Skeletal muscle tissue (tissue), 4 donors: Measurements from ENCODE around the gene EPHA8. TPM values are rescaled to one million over a fixed set of nuclear protein-coding genes. Genes with fewer than 3 reads are reported as not detected.

Source experiments
- H3K27ac ChIP-seq: one replicate; pipeline ENCODE4 v1.7.0; 2013; ENCODE audit warnings: mild to moderate bottlenecking, low read depth, low read length, inconsistent platforms
- H3K27me3 ChIP-seq, 3 donors: one replicate each; pipeline ENCODE4 v1.7.0; 2013; ENCODE audit warnings: low read length in 3 of 3; ENCODE audit not compliant: control insufficient read depth in 3 of 3, insufficient read depth in 3 of 3
- H3K36me3 ChIP-seq, 3 donors: one replicate each; pipeline ENCODE4 v1.7.0; 2013; ENCODE audit warnings: low read length in 3 of 3; ENCODE audit not compliant: control insufficient read depth in 3 of 3, insufficient read depth in 3 of 3
- H3K4me1 ChIP-seq, 3 donors: one replicate each; pipeline ENCODE4 v1.7.0; 2013; ENCODE audit warnings: low read length in 3 of 3, mild to moderate bottlenecking in 3 of 3; ENCODE audit not compliant: control insufficient read depth in 3 of 3, insufficient read depth in 3 of 3
- H3K4me3 ChIP-seq, 3 donors: one replicate each; pipeline ENCODE4 v1.7.0; 2013; ENCODE audit warnings: low read length in 3 of 3
- H3K9ac ChIP-seq, 3 donors: one replicate each; pipeline ENCODE4 v1.7.0; 2013; ENCODE audit warnings: low read length in 3 of 3, mild to moderate bottlenecking in 3 of 3, moderate library complexity in 2 of 3, low read depth in 1 of 3
- H3K9me3 ChIP-seq, 3 donors: one replicate each; pipeline ENCODE4 v1.7.0; 2013; ENCODE audit warnings: low read length in 3 of 3; ENCODE audit not compliant: control insufficient read depth in 3 of 3
- total RNA-seq: library from RNA; depleted of rRNA; stranded (reverse); fragments of >200 nt; gene quantifications from one replicate; pipeline ENCODE4 v1.2.3, GENCODE V29; 2014
- donor health status: Osteomylitis.

The EPHA8 gene
- total RNA-seq, 1 donor from 2014 or later: not detected

DNA sequence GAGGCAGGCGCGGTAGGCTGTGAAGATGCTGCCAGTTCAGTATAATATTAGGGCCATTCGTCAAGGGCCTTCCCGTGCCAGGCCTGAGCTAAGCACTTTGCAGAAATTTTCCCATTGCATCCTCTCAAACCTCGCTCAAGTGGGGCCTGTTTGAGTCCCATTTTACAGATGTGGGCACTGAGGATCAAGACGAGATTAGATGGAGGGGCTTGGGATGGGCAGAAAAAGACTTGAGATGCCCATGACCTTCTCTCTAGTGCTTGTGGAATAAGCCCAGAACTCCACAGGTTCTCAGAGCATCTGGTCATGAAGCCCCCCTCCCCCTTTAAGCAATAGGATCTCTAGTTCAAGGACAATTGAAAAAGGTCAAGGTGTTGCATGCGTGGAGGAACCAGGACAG lies 9.9 kb downstream of the EPHA8 start:
- Histone ChIP-seq H3K9me3 (no peaks in the 10 kb centered on the region), H3K9ac (no peak overlapping the region), H3K4me3 (no peak overlapping the region), H3K27me3 (peaks cover 58 to 62% (median 58%) of the 10 kb centered on the region in 3 donors), H3K4me1 (no peaks in the 10 kb centered on the region), H3K36me3 (no peaks in the 10 kb centered on the region), H3K27ac (no peak overlapping the region)

- Histone ChIP-seq H3K4me1 (no peaks in the 10 kb centered on the region), H3K9me3 (no peaks in the 10 kb centered on the region), H3K4me3 (no peak overlapping the region), H3K27me3 (peaks cover 43 to 47% (median 47%) of the 10 kb centered on the region in 3 donors), H3K9ac (no peak overlapping the region), H3K27ac (no peak overlapping the region), H3K36me3 (no peaks in the 10 kb centered on the region)
Observed at GRCh38 chr1:22575532-22576149, 12.4 kb downstream of the EPHA8 start.

DNA sequence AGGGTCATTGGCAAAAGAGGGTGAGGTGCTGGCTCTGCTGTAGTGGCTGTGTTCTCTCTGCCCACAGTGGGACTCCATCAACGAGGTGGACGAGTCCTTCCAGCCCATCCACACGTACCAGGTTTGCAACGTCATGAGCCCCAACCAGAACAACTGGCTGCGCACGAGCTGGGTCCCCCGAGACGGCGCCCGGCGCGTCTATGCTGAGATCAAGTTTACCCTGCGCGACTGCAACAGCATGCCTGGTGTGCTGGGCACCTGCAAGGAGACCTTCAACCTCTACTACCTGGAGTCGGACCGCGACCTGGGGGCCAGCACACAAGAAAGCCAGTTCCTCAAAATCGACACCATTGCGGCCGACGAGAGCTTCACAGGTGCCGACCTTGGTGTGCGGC lies 12.9 kb downstream of the EPHA8 start:
- H3K9ac ChIP-seq: no peak overlapping the region
- no peaks in the 10 kb centered on the region for H3K4me1 ChIP-seq
- no peaks in the 10 kb centered on the region for H3K9me3 ChIP-seq
- H3K27me3 ChIP-seq: peaks cover 39 to 42% (median 42%) of the 10 kb centered on the region in 3 donors
- no peak overlapping the region for H3K27ac ChIP-seq
- no peak overlapping the region for H3K4me3 ChIP-seq
- no peaks in the 10 kb centered on the region for H3K36me3 ChIP-seq

DNA sequence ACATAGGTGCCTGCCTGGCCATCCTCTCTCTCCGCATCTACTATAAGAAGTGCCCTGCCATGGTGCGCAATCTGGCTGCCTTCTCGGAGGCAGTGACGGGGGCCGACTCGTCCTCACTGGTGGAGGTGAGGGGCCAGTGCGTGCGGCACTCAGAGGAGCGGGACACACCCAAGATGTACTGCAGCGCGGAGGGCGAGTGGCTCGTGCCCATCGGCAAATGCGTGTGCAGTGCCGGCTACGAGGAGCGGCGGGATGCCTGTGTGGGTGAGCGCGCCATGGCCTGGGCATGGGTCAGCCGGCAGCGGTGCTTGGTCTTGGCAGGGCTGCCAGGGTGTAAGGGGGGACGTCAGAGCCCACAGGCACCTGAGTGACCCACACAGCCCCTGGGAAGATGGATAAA lies 13.3 kb downstream of the EPHA8 start:
- H3K9ac ChIP-seq: no peak overlapping the region

GRCh38 chr1:22578732-22579361 lies 15.6 kb downstream of the EPHA8 start:
- peaks cover 0 to 3% (median 0%) of the 10 kb centered on the region in 3 donors for H3K4me1 ChIP-seq
- H3K27ac ChIP-seq: no peak overlapping the region
- no peaks in the 10 kb centered on the region for H3K36me3 ChIP-seq
- no peak overlapping the region for H3K4me3 ChIP-seq
- H3K27me3 ChIP-seq: peaks cover 14 to 16% (median 15%) of the 10 kb centered on the region in 3 donors
- no peak overlapping the region for H3K9ac ChIP-seq
- no peaks in the 10 kb centered on the region for H3K9me3 ChIP-seq

More for the DNA sequence above, 13.3 kb downstream of the EPHA8 start:
- Histone ChIP-seq H3K27ac (no peak overlapping the region), H3K27me3 (peaks cover 34 to 38% (median 37%) of the 10 kb centered on the region in 3 donors), H3K4me1 (no peaks in the 10 kb centered on the region), H3K4me3 (no peak overlapping the region), H3K36me3 (no peaks in the 10 kb centered on the region), H3K9me3 (no peaks in the 10 kb centered on the region)

- no peak overlapping the region for H3K4me3 ChIP-seq
- no peak overlapping the region for H3K27ac ChIP-seq
- no peaks in the 10 kb centered on the region for H3K9me3 ChIP-seq
- peaks cover 9 to 11% (median 9%) of the 10 kb centered on the region in 3 donors for H3K27me3 ChIP-seq
- H3K4me1 ChIP-seq: peaks cover 0 to 3% (median 0%) of the 10 kb centered on the region in 3 donors
- no peaks in the 10 kb centered on the region for H3K36me3 ChIP-seq
- no peak overlapping the region for H3K9ac ChIP-seq
Observed at GRCh38 chr1:22579541-22580155, 16.4 kb downstream of the EPHA8 start.

- no peak overlapping the region for H3K27ac ChIP-seq
- no peaks in the 10 kb centered on the region for H3K36me3 ChIP-seq
- H3K4me3 ChIP-seq: no peak overlapping the region
- peaks cover 0 to 3% (median 0%) of the 10 kb centered on the region in 3 donors for H3K4me1 ChIP-seq
- H3K9me3 ChIP-seq: no peaks in the 10 kb centered on the region
- H3K9ac ChIP-seq: peak overlapping the region in 1 of 3 donors; percentile 45
- H3K27me3 ChIP-seq: peaks cover 3 to 13% (median 9%) of the 10 kb centered on the region in 3 donors
Observed at GRCh38 chr1:22582661-22583635, 19.7 kb downstream of the EPHA8 start.

- H3K9me3 ChIP-seq: no peaks in the 10 kb centered on the region
- H3K4me1 ChIP-seq: peaks cover 0 to 3% (median 0%) of the 10 kb centered on the region in 3 donors
- no peaks in the 10 kb centered on the region for H3K36me3 ChIP-seq
- H3K27ac ChIP-seq: no peak overlapping the region
- H3K9ac ChIP-seq: no peak overlapping the region
- H3K4me3 ChIP-seq: no peak overlapping the region
- H3K27me3 ChIP-seq: peaks cover 3 to 17% (median 12%) of the 10 kb centered on the region in 3 donors
Observed at GRCh38 chr1:22584001-22584562, 20.8 kb downstream of the EPHA8 start.

DNA sequence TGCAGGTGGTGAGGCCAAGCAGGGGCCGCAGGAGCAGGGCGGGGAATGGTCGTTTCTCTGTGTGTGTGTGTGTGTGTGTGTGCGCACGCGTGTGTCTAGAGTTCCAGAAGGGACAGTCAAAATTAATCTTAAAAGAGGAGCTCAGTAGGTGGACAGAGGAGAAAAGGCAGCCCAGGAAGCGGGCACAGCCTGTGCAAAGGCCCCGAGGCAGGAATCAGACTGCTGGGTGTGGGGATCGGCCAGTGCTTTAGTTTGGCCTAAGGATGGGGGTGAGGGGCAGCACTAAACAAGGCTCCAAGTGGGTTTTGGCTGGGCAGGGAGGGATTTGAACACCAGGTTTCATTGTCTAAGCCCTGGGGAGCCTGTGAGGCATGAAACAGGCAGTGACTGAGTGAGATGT lies 21.7 kb downstream of the EPHA8 start:
- Histone ChIP-seq H3K9me3 (no peaks in the 10 kb centered on the region), H3K27ac (no peak overlapping the region), H3K9ac (no peak overlapping the region), H3K27me3 (peaks cover 7 to 26% (median 20%) of the 10 kb centered on the region in 3 donors), H3K4me1 (peaks cover 0 to 3% (median 0%) of the 10 kb centered on the region in 3 donors), H3K36me3 (no peaks in the 10 kb centered on the region), H3K4me3 (no peak overlapping the region)
